Muscle layer of colon (tissue), 2 donors: ENCODE results near the gene SRRD.
A peak's percentile ranks its signal among the peaks of the same experiment; 100 is the strongest.

Source experiments
- H3K27ac ChIP-seq: one replicate; pipeline ENCODE4 v1.7.0; 2013; ENCODE audit warnings: low read depth, mild to moderate bottlenecking, low read length, moderate library complexity
- H3K27me3 ChIP-seq, 2 donors: one replicate each; pipeline ENCODE4 v1.7.0; 2013; ENCODE audit warnings: low read length in 2 of 2, mild to moderate bottlenecking in 2 of 2; ENCODE audit not compliant: insufficient read depth in 2 of 2, control insufficient read depth in 1 of 2
- H3K36me3 ChIP-seq: one replicate; pipeline ENCODE4 v1.7.0; 2013; ENCODE audit warnings: mild to moderate bottlenecking, low read length; ENCODE audit not compliant: insufficient read depth
- H3K4me1 ChIP-seq: one replicate; pipeline ENCODE4 v1.7.0; 2013; ENCODE audit warnings: mild to moderate bottlenecking, low read length; ENCODE audit not compliant: insufficient read depth
- H3K4me3 ChIP-seq, 2 donors: one replicate each; pipeline ENCODE4 v1.7.0; 2013; ENCODE audit warnings: low read length in 2 of 2, low read depth in 1 of 2, mild to moderate bottlenecking in 1 of 2, moderate library complexity in 1 of 2
- H3K9ac ChIP-seq: one replicate; pipeline ENCODE4 v1.7.0; 2013; ENCODE audit warnings: low read length
- H3K9me3 ChIP-seq: one replicate; pipeline ENCODE4 v1.7.0; 2013; ENCODE audit warnings: mild to moderate bottlenecking, low read length
- donor health status: abdominal sarcoma.
- donor health status: Adenocarcinoma of cecum.

SRRD gene

DNA sequence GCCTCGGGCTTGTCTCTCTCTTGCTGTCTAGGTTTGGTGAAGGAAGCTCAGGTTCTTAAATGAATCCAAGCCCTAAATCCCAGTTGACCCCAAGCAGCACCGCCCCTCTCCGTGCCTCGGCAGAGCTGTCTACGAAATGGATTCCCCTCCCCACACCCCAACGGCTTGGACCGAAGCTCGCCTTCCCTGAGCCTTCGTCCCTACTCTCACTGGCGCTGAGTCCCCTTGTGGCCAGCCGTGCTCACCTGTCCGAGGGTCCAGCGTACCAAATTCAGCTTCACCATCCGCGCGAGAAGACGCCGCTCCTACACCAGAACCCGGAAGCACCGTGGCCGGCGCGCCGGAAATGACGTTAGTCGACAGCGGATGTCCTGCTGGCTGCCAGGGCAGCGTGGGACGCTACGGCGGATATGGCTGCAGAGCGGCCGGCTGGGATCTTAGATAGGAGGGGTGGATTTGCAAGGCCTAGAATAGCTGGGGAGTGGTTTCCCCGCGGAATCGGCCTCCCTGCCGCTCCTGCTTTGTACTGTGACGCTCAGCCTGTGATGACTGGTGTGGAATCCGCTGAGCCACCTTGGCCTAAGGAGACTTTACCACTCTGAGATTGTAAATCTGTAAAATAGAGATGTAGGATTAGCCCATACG lies 28.6 kb downstream of the SRRD start, which contains the start of gene TFIP11:
Gene TFIP11, minus strand, starts transcription at position 325 of the 645 bp plus-strand sequence. CDS start 2,201 bp downstream, outside the sequence.
- peaks cover 24% of the 10 kb centered on the region for H3K4me1 ChIP-seq
- H3K9me3 ChIP-seq = no peaks in the 10 kb centered on the region
- H3K9ac ChIP-seq = peak within 1 kb of the TSS; percentile 68
- H3K27ac ChIP-seq = peak within 1 kb of the TSS; percentile 87
- peaks cover 29% of the 10 kb centered on the region for H3K36me3 ChIP-seq
- H3K27me3 ChIP-seq = no peaks in the 10 kb centered on the region
- H3K4me3 ChIP-seq = peak within 1 kb of the TSS; percentile 73 to 86

DNA sequence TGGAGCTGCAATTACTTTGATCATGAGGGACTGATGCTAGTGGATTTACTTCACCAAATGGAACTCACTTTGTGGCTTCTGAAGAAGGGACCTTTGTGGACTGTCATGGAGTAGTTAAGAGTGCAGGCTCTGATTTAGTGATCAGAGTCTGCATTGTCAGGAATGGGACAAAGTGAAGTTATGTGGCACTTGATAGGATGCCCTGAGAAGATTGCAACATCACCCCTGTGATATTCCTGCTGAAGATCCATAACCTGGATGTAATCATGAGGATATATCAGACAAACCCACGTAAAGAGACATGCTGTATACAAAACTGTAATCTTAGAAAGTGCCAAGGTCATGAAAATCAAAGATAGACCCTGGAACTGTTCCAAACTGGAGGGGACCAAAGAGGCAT lies 30.2 kb downstream of the SRRD start:
- Histone ChIP-seq H3K9ac (no peak overlapping the region), H3K27me3 (no peaks in the 10 kb centered on the region), H3K27ac (no peak overlapping the region), H3K4me1 (peaks cover 24% of the 10 kb centered on the region), H3K9me3 (no peaks in the 10 kb centered on the region), H3K4me3 (no peak overlapping the region), H3K36me3 (peaks cover 18% of the 10 kb centered on the region)

DNA sequence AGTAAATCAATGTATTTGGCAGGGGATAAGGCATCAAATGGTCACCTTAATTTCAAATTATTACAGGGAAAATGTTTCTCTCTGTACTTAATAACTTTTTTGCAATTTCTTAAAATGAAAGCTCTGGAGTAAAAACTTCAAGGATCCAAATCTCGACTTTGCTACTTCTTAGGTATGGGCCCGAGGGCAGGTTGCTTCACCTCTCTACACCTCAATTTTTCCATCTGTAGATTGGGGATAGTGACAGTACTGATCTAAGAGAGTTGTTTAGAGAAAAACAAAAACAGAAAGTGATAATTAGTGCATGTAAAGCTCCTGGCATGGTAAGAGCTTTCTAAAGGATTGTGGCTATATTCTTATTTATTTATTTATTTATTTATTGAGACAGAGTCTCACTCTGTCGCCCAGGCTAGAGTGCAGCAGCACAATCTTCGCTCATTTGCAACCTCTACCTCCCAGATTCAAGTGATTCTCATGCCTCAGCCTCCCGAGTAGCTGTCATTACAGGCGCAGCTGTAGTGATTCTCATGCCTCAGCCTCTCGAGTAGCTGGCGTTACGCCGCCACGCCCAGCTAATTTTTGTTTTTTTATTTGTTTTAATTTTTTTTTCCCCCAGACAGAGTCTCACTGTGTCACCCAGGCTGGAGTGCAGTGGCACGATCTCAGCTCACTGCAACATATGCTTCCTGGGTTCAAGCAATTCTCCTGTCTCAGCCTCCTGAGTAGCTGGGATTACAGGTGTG lies 30.9 kb downstream of the SRRD start:
- H3K9me3 ChIP-seq = no peaks in the 10 kb centered on the region
- H3K36me3 ChIP-seq = peaks cover 11% of the 10 kb centered on the region
- peaks cover 24% of the 10 kb centered on the region for H3K4me1 ChIP-seq
- H3K27ac ChIP-seq = no peak overlapping the region
- H3K27me3 ChIP-seq = no peaks in the 10 kb centered on the region
- H3K9ac ChIP-seq = no peak overlapping the region
- no peak overlapping the region for H3K4me3 ChIP-seq

DNA sequence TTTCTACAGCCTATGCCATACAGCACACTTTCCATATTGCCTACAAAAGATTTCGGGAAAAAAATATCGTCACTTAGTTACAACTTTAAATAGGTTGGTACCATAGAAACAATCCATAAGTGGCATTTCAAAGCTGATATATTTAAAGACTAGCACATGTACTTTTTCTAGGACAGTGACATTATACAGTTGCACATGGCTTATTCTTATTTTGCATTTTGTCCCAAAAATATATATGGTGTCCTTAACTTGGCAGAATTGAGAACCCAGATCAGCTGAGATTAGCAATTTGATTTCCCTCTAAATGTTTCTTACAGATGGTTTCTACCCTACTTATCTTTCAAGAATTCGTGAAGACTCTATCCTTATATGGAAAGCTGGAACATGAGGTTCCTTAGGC lies 32.3 kb downstream of the SRRD start:
- Histone ChIP-seq H3K27ac (no peak overlapping the region), H3K9ac (no peak overlapping the region), H3K9me3 (no peaks in the 10 kb centered on the region), H3K4me1 (peaks cover 18% of the 10 kb centered on the region), H3K36me3 (no peaks in the 10 kb centered on the region), H3K4me3 (no peak overlapping the region), H3K27me3 (no peaks in the 10 kb centered on the region)

DNA sequence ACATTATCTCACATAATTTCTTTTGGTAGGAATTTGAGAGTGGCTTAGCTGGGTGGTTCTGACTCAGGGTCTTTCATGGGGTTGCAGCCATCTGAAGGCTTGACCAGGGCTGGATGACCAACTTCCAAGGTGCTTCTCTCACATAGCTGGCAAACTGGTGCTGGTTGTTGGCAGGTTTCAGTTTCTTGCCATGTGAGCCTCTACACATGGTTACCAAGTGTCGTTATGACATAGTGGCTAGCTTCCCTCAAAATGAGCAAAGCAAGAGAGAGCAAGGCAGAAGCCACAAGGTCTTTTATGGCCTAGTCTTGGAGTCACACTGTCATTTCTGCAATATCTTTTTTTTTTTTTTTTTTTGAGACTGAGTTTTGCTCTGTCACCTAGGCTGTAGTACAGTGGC lies 32.8 kb downstream of the SRRD start:
- Histone ChIP-seq H3K9ac (no peak overlapping the region), H3K9me3 (no peaks in the 10 kb centered on the region), H3K4me3 (no peak overlapping the region), H3K36me3 (no peaks in the 10 kb centered on the region), H3K27ac (no peak overlapping the region), H3K27me3 (no peaks in the 10 kb centered on the region), H3K4me1 (peaks cover 12% of the 10 kb centered on the region)

DNA sequence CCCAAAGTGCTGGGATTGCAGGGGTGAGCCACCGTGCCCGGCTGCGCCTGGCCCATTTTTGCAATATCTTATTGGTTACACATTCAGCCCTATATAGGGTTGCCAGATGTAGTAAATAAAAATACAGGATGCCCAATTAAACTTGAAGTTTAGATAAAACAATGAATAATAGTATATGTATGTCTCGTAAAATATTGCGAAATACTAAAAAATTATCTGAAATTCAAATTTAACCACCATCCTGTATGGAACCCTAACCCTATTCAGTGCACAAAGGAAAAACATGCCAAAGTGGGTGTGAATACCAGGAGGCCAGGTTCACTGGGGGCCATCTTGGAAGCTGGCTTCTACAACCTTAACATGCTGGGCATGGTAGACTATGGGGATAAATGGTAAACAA lies 33.8 kb downstream of the SRRD start:
- no peak overlapping the region for H3K27ac ChIP-seq
- no peaks in the 10 kb centered on the region for H3K27me3 ChIP-seq
- H3K36me3 ChIP-seq = no peaks in the 10 kb centered on the region
- H3K4me1 ChIP-seq = peaks cover 10% of the 10 kb centered on the region
- H3K9ac ChIP-seq = no peak overlapping the region
- no peak overlapping the region for H3K4me3 ChIP-seq
- no peaks in the 10 kb centered on the region for H3K9me3 ChIP-seq

DNA sequence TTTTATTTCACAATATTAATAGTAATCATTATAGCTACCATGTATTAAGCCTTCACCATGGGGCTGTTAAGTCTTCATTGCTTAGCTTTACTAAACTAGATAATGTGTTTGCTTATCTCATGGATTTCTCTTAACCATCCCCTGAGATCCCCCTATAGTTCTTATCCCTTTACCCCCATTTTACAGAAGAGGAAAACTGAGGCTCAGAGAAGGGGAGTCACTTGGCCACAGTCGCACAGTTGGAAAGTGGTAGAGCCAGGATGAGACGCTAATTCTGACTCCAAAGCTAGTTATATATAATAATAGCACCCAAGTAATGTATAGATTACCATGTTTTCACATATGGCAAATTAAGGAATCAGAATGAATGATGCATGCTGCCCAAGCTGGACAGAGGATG lies 38.3 kb downstream of the SRRD start:
- Histone ChIP-seq H3K4me1 (no peaks in the 10 kb centered on the region), H3K9me3 (no peaks in the 10 kb centered on the region), H3K4me3 (no peak overlapping the region), H3K27me3 (no peaks in the 10 kb centered on the region), H3K27ac (no peak overlapping the region), H3K36me3 (no peaks in the 10 kb centered on the region), H3K9ac (no peak overlapping the region)

DNA sequence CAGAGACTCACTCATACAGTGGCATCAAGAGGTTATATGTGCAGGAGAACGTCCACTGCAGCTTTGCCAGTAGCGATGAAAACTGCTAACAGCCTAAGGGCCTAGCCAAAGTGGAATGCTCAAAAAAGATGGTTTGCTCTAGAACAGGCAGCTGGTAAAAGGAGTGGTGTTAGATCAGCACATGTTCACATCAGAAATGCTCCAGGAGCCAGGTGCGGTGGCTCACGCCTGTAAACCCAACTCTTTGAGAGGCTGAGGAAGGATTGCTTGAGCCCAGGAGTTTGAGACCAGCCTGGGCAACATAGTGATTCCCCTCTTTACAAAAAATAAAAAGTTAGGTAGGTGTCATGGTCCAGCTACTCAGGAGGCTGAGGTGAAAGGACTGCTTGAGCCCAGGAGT lies 38.9 kb downstream of the SRRD start:
- H3K4me3 ChIP-seq = no peak overlapping the region
- no peak overlapping the region for H3K9ac ChIP-seq
- no peaks in the 10 kb centered on the region for H3K4me1 ChIP-seq
- no peaks in the 10 kb centered on the region for H3K36me3 ChIP-seq
- no peaks in the 10 kb centered on the region for H3K9me3 ChIP-seq
- H3K27me3 ChIP-seq = no peaks in the 10 kb centered on the region
- H3K27ac ChIP-seq = no peak overlapping the region

DNA sequence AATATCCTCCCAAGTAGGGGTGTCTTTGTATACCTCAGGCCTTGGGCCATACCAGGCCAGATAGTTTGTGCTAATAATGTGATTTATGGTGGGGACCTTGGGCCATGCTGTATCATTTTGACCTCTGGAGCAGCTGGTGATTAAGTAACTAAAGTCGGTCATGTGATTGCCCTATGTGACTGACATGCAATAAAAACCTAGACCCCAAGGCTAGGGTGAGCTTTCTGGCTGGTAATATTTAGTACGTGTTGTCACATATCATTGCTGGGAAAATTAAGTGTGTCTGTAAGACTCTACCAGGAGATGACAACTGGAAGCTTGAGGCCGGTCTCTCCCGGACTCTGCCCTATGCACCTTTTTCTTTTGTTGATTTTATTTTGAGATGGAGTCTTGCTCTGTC lies 41.2 kb downstream of the SRRD start:
- H3K27me3 ChIP-seq = no peaks in the 10 kb centered on the region
- H3K4me3 ChIP-seq = no peak overlapping the region
- H3K36me3 ChIP-seq = no peaks in the 10 kb centered on the region
- H3K9ac ChIP-seq = no peak overlapping the region
- no peak overlapping the region for H3K27ac ChIP-seq
- no peaks in the 10 kb centered on the region for H3K9me3 ChIP-seq
- H3K4me1 ChIP-seq = no peaks in the 10 kb centered on the region

DNA sequence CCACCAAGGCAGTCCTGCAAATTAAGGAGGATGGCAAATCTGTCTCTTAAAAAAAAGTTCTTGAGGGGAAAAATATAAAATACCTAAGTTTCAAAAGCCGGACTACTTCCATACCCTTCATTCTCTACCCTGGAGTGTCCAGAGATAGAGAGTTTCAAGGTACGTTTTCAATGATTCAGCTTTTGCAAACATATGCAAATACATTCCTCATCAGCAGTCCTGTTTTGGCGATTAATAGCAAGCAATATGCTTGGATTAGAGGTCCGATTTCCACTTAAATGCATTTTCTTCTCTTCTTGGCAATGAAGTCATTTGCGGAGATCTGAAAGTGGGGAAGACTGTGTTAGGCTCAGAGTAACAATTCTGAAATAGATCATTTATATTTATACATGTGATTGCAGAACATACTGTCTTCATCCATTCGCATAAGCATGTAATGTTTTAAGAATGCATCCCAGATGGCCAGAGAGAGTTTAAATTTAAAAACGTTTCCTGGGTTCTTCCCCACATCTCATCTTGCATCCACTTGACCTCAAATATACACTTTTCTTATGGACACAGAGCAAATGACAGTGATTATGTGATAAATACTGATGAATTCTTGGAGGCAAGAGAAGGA lies 42.4 kb downstream of the SRRD start:
- no peak overlapping the region for H3K27ac ChIP-seq

DNA sequence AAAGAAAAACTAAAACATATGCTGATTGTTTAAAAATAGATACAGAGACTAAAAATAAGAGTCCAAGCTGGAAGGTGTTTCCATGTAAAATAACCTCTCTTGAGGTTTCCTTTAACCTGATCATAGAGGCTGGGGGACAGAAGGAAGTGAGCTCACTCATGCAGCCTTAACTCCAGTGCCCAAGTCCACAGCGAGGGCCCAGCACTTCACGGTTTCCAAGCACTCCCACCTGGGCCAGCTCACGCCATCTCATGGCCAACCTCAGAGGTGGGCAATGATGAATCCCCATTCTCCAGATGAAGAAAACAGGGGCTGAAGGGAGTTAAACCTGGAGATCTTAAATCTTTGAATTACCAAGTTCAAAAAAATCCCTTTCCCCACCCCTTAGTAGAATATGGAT lies 43.5 kb downstream of the SRRD start:
- Histone ChIP-seq H3K27ac (no peak overlapping the region), H3K9me3 (no peaks in the 10 kb centered on the region), H3K4me3 (no peak overlapping the region), H3K4me1 (no peaks in the 10 kb centered on the region), H3K27me3 (no peaks in the 10 kb centered on the region), H3K9ac (no peak overlapping the region), H3K36me3 (no peaks in the 10 kb centered on the region)

More for the DNA sequence above, 42.4 kb downstream of the SRRD start:
- Histone ChIP-seq H3K4me1 (no peaks in the 10 kb centered on the region), H3K27me3 (no peaks in the 10 kb centered on the region), H3K9ac (no peak overlapping the region), H3K9me3 (no peaks in the 10 kb centered on the region), H3K4me3 (no peak overlapping the region), H3K36me3 (no peaks in the 10 kb centered on the region)
